Measurements from ENCODE around the gene DUSP18.
A peak's percentile ranks its signal among the peaks of the same experiment; 100 is the strongest.
"Not testable (repeated sequence)": the region's sequence is repeated elsewhere in the genome, so short reads cannot be mapped to it uniquely, and the experiment has no call there.

DUSP18 gene

GRCh38 chr22:30676565-30676964 lies 8.9 kb upstream of the DUSP18 start:
- not testable (repeated sequence) for DNase-seq

DNA sequence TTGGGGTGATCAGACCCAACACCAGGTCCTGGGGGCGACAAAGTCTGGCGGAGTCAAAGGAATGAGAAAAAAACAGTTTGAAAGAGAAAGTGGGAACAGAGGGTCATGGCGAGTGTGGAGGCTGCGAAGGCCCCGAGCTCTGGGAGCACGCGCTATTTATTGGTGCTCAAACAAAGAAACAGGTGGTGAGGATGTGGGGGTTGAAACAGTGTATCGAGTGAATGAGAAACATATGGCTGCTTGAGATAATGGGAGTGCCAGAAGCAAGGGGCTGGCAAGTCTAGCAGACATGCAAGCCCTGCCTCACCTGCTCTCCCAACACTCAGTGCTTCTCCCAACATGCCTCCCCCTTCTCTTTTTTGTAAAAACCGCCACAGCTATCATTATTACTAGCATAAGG lies 7.8 kb upstream of the DUSP18 start:
- no peak for DNase-seq

GRCh38 chr22:30674482-30674881 lies 6.8 kb upstream of the DUSP18 start:
- DNase-seq: no peak

- DNase-seq: no peak
These were observed 5.5 kb upstream of the DUSP18 start for GRCh38 chr22:30673136-30673535.

- no peak for DNase-seq
These were observed 3.4 kb upstream of the DUSP18 start for GRCh38 chr22:30671071-30671470.

GRCh38 chr22:30668386-30668710 lies 673 bp upstream of the DUSP18 start:
- no peak for DNase-seq

GRCh38 chr22:30667107-30667493 lies 575 bp downstream of the DUSP18 start:
- peak; percentile 13 for DNase-seq

DNA sequence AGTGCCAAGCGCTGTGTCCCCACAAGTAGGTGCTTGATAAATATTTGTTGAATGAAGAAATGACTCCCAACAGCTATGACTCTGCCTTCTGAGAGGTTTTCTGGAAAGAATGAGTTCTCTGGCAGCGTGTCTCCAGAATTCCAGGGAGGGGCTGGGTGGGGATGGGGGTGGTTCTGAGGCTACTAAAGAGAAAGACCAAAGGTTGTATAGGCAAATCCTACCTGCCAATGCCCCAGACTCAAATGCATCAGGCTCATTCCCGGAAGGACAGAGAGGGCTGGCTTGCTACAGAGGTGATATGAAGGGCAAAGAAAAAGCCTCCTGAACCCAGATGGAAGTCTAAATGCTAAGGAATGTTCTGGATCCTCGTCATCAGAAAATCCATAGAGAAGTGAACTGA lies 1.9 kb downstream of the DUSP18 start:
- DNase-seq: no peak

GRCh38 chr22:30665266-30665665 lies 2.4 kb downstream of the DUSP18 start:
- DNase-seq: no peak

GRCh38 chr22:30664798-30665197 lies 2.9 kb downstream of the DUSP18 start:
- DNase-seq: no peak

DNA sequence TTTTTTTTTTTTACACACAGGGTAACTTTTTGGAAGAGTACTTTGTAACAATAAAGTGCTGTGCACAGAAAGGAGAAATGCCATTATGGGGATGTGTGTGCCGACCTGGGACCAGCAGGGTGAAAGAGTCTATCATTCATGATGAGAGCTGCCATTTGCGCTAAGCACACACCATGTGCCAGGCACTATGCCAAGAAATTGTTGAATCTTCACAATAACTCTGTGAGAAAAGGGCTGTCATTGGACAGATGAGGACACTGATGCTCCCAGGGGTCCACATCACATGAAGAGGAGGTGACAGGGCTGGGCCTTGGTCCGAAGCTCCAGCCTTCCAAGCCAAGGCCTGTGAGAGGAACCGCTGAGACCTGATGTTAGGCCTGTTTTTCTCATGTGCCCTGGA lies 5.6 kb downstream of the DUSP18 start:
- DNase-seq: no peak

DNA sequence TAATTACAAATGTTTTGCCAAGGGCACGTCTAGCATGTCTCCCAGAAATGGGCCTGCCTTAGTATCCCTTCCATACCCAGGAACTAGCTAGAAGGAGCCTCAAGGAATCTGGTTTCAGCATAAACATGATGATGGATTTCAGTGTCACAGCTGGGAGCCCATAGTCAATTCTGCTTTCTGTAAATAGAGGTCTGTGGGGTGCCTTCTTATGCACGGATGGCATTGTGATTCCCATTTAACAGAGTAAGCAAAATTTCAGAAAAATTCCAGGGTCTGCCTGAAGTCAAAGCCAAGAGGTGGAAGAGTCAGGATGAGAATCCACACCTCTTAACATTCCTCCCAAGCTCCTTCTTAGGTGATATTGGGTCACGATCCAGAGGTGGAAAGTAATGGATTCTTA lies 12.1 kb downstream of the DUSP18 start:
- no peak for DNase-seq

- DNase-seq: no peak
These were observed 13.3 kb downstream of the DUSP18 start for GRCh38 chr22:30654361-30654760.

- DNase-seq: no peak
These were observed 14.8 kb downstream of the DUSP18 start for GRCh38 chr22:30652852-30653251.

- DNase-seq: no peak
These were observed 17.1 kb downstream of the DUSP18 start for GRCh38 chr22:30650508-30651116.

- peak; percentile 56 for DNase-seq
These were observed 18.2 kb downstream of the DUSP18 start for GRCh38 chr22:30649430-30650007.

DNA sequence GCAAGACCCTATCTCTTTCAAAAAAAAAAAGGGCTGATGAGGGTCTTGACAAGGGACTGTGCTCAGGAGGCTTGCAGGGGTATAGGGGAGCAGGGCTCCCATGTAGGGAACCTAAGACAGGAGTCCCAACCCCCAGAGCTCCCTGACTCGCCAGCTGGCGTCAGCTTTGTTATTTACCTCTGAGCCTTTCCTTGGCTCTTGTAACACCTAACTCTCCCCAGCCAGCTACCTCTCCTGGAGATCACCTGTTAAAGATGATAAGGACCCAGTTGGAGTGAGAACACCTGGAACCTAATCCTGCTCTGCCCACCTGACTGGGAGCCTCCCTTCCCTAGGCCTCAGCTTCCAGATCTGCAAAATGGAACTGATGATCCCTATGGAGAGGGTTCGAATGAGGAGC lies 18.9 kb downstream of the DUSP18 start:
- DNase-seq: no peak

GRCh38 chr22:30647536-30647935 lies 20.1 kb downstream of the DUSP18 start:
- DNase-seq: no peak

DNA sequence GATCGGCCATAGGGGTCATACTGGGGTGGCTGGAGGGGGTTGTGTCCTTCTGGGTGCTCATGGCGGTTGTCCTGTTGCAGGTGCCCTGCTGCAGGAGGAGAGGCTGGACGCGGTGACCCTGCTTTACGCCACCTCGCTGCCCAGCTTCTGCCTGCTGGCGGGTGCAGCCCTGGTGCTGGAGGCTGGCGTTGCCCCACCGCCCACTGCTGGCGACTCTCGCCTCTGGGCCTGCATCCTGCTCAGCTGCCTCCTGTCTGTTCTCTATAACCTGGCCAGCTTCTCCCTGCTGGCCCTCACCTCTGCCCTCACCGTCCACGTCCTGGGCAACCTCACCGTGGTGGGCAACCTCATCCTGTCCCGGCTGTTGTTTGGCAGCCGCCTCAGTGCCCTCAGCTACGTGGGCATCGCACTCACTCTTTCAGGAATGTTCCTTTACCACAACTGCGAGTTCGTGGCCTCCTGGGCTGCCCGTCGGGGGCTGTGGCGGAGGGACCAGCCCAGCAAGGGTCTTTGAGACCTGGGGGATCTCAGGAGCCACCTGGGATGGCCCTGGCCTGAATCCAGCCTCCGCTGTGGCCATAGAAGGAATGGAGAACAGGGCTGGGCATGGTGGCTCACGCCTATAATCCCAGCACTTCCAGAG lies 21.0 kb downstream of the DUSP18 start:
- no peak for DNase-seq

DNA sequence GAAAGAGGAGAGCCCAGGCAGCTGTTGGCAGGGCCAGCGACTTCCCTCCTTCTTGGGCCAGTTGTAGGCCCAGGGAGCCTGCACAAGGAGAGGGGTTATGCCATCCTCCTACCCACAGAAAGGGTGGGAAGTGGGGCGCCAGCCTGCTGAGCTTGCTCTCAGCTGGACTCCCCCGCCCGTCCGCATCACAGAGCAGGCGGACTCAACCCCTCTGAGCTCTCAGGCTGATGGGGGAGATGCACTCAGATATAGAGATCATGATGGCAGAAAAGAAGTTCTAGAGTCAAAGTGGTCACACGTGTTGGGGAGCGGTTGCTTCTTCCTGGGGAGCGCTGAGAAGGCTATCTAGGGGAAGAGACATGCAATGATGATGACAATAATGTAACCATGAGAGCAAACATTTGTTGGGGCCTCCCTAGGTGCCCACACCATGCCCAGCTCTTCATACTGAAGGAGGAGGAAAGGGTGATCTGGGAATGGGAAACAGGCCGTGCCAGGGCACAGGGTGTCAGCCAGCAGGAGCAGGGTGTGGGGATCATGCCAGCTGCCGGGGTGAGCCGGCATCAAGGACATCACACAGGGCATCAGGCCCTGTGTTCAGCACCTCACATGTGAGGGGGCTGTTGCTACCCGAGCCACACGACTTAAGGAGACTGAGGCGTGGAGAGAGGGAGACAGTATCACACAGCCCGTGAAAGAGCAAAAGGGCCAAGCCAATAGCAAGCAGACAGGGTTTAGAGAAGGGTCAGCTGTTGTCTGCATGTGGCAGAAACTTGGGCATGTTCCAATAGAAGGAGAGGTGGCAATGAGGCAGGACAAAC lies 24.4 kb downstream of the DUSP18 start:
- DNase-seq: no peak

DNA sequence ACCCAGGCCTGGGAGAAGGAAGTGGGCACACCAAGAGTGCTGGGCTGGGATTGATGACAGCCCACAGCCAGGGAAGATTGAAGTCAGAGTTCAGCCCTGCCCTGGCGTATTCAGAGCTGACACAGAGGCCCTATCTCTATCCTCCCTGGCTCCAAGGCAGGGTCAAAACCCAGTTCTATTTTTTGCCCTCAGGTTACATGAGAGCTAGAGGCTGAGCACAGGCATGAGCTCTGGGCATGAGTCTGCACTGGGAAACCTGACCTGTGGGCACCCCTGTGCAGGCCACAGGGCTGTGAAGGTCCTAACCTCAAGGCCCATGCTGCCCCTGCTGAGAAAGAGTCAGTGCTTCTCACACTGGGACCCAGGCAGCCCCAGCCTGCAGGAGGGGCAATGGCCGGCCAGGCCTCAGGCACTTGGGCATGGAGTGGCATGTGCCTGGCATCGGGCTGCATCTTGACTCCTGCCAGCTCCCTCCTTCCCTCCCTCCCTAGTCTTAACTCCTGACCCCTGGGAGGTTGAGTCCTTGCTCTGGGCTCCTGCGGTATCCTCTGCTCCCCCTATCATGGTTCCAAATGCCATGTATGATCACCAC lies 26.7 kb downstream of the DUSP18 start:
- no peak for DNase-seq

GRCh38 chr22:30640361-30640760 lies 27.3 kb downstream of the DUSP18 start:
- DNase-seq: no peak

GRCh38 chr22:30637701-30638114 lies 30.0 kb downstream of the DUSP18 start:
- DNase-seq: no peak

All from CD4-positive, alpha-beta T cell treated with Interleukin-12 subunit alpha and Interleukin-12 subunit beta, for 1 hour (primary cell).